CD8-positive, alpha-beta memory T cell (primary cell): ENCODE results near the gene ATCAY. TPM values are rescaled to one million over a fixed set of nuclear protein-coding genes. Genes with fewer than 3 reads are reported as not detected.
A peak's percentile ranks its signal among the peaks of the same experiment; 100 is the strongest.
"Not testable (repeated sequence)": the region's sequence is repeated elsewhere in the genome, so short reads cannot be mapped to it uniquely, and the experiment has no call there.

Experiments used
- CTCF ChIA-PET: fragments of 350-600 bp; sonication (Branson Sonifier 250); formaldehyde crosslinking; loops from one replicate; lab custom pipeline; 2021; ENCODE audit warnings: antibody characterized with exemption; lab: Charles Lee
- POLR2A ChIA-PET: fragments of 350-600 bp; sonication (Branson Sonifier 250); formaldehyde crosslinking; loops from one replicate; lab custom pipeline; 2021; ENCODE audit warnings: antibody characterized with exemption; lab: Charles Lee
- DNase-seq, 5 donors: peaks; one replicate each; pipeline versions ENCODE4 v3.0.0 to v3.0.0-alpha.2; 2020 to 2022; ENCODE audit warnings: mixed read lengths in 1 of 5
- H3K27ac ChIP-seq: one replicate; pipeline ENCODE4 v1.7.0; 2013; ENCODE audit warnings: low read depth, mild to moderate bottlenecking, low read length, moderate library complexity
- H3K27me3 ChIP-seq: 2 replicates; pipeline ENCODE4 v1.7.0; 2013; ENCODE audit warnings: low read length, mild to moderate bottlenecking; ENCODE audit not compliant: insufficient read depth, poor library complexity, severe bottlenecking
- H3K36me3 ChIP-seq: 2 replicates; pipeline ENCODE4 v1.7.0; 2013; ENCODE audit warnings: mild to moderate bottlenecking, low read length, moderate library complexity; ENCODE audit not compliant: insufficient read depth
- H3K4me1 ChIP-seq: 2 replicates; pipeline ENCODE4 v1.7.0; 2013; ENCODE audit warnings: mild to moderate bottlenecking, low read length, moderate library complexity; ENCODE audit not compliant: insufficient read depth
- H3K4me3 ChIP-seq: 2 replicates; pipeline ENCODE4 v1.7.0; 2013; ENCODE audit warnings: mild to moderate bottlenecking, low read length
- H3K9me3 ChIP-seq: 2 replicates; pipeline ENCODE4 v1.7.0; 2013; ENCODE audit warnings: mild to moderate bottlenecking, low read length
- H3K27ac Mint-ChIP-seq, 8 donors: one replicate each; pipeline ENCODE4 v1.8.0; 2020 to 2021; ENCODE audit warnings: mixed read lengths in 8 of 8, mild to moderate bottlenecking in 6 of 8, inconsistent platforms in 3 of 8, moderate library complexity in 3 of 8
- H3K27me3 Mint-ChIP-seq, 2 donors: one replicate each; pipeline ENCODE4 v1.8.0; 2020 to 2021; ENCODE audit warnings: mixed read lengths in 2 of 2, mild to moderate bottlenecking in 1 of 2, moderate library complexity in 1 of 2
- H3K36me3 Mint-ChIP-seq, 3 donors: one replicate each; pipeline ENCODE4 v1.8.0; 2020 to 2021; ENCODE audit warnings: mixed read lengths in 3 of 3, inconsistent platforms in 1 of 3, mild to moderate bottlenecking in 1 of 3
- H3K4me1 Mint-ChIP-seq, 3 donors: one replicate each; pipeline ENCODE4 v1.8.0; 2020 to 2021; ENCODE audit warnings: mixed read lengths in 3 of 3, inconsistent platforms in 1 of 3, mild to moderate bottlenecking in 1 of 3
- H3K4me3 Mint-ChIP-seq, 7 donors: one replicate each; pipeline ENCODE4 v1.8.0; 2020 to 2021; ENCODE audit warnings: mixed read lengths in 7 of 7, mild to moderate bottlenecking in 6 of 7, moderate library complexity in 4 of 7, inconsistent platforms in 2 of 7
- H3K9me3 Mint-ChIP-seq, 5 donors: one replicate each; pipeline ENCODE4 v1.8.0; 2020 to 2022; ENCODE audit warnings: mixed read lengths in 5 of 5, mild to moderate bottlenecking in 3 of 5, moderate library complexity in 2 of 5, inconsistent platforms in 1 of 5
- polyA plus RNA-seq: library from polyadenylated mRNA; unstranded; fragments of 300-500 nt; fragmentation: Illumina TruSeq; gene quantifications from one replicate; pipeline ENCODE4 v1.2.3, GENCODE V29; 2021
- total RNA-seq, 2 experiments: library from RNA; stranded (reverse); gene quantifications; one replicate each; pipeline ENCODE4 v1.2.3, GENCODE V29; 2021

ATCAY gene
- total and polyA plus RNA-seq, 3 experiments from 2014 or later: not detected

DNA sequence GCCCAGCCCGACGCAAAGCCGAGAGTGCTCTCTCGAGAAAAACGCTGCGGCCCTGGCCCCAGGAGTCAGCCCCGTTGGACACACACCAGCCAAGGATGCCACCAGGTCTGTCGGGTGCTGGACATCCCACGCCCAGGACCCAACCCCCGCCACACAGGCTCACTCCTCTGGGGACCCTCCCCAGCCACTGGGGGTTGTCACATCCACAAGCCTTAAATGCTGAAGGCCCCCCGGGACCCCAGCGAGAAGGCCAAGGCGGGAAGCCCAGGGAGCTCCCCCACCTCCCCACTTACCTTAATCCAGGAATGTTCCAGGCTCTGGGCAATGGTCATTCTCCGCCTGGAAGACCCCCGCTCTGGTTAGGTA, 79.3 kb downstream of the ATCAY start:
- no peaks in the 10 kb centered on the region for H3K4me1 Mint-ChIP-seq
- Histone ChIP-seq H3K27me3 (no peaks in the 10 kb centered on the region), H3K9me3 (no peaks in the 10 kb centered on the region), H3K27ac (no peak overlapping the region), H3K4me1 (no peaks in the 10 kb centered on the region), H3K4me3 (no peak overlapping the region), H3K36me3 (peaks cover 19% of the 10 kb centered on the region)
- H3K27me3 Mint-ChIP-seq: no peaks in the 10 kb centered on the region
- CTCF ChIA-PET: no interaction called here
- no peak overlapping the region for H3K4me3 Mint-ChIP-seq
- DNase-seq: no peak
- POLR2A ChIA-PET: no interaction called here
- H3K36me3 Mint-ChIP-seq: peaks cover 0 to 56% (median 2%) of the 10 kb centered on the region in 3 donors
- H3K27ac Mint-ChIP-seq: no peak overlapping the region
- no peaks in the 10 kb centered on the region for H3K9me3 Mint-ChIP-seq

DNA sequence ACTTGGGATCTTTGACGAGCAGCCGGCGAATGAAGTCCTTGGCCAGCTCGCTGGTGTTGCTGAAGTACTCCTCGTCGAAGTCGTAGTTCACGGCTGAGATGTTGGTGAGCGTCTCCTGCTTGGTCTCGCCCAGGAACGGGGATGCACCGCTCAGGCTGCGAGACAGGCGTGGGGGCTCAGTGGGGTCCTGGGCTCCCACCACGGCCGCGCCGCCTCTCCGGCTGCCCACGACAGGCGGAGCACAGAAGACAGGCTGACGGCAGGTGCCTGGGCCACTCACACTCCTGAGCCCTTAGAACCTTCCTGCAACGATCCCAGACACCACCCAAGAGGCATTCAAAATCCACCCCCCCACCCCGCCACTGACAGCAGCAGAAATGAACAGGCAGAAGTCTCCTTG, 80.5 kb downstream of the ATCAY start:
- Histone ChIP-seq H3K27ac (no peak overlapping the region), H3K36me3 (peaks cover 19% of the 10 kb centered on the region), H3K4me3 (no peak overlapping the region), H3K4me1 (no peaks in the 10 kb centered on the region), H3K9me3 (no peaks in the 10 kb centered on the region), H3K27me3 (no peaks in the 10 kb centered on the region)
- Mint-ChIP-seq H3K36me3 (peaks cover 0 to 65% (median 2%) of the 10 kb centered on the region in 3 donors), H3K27ac (no peak overlapping the region), H3K27me3 (no peaks in the 10 kb centered on the region), H3K4me1 (peaks cover 0 to 3% (median 0%) of the 10 kb centered on the region in 3 donors), H3K9me3 (no peaks in the 10 kb centered on the region), H3K4me3 (no peak overlapping the region)
- POLR2A ChIA-PET: no interaction called here
- CTCF ChIA-PET: no interaction called here
- no peak for DNase-seq

DNA sequence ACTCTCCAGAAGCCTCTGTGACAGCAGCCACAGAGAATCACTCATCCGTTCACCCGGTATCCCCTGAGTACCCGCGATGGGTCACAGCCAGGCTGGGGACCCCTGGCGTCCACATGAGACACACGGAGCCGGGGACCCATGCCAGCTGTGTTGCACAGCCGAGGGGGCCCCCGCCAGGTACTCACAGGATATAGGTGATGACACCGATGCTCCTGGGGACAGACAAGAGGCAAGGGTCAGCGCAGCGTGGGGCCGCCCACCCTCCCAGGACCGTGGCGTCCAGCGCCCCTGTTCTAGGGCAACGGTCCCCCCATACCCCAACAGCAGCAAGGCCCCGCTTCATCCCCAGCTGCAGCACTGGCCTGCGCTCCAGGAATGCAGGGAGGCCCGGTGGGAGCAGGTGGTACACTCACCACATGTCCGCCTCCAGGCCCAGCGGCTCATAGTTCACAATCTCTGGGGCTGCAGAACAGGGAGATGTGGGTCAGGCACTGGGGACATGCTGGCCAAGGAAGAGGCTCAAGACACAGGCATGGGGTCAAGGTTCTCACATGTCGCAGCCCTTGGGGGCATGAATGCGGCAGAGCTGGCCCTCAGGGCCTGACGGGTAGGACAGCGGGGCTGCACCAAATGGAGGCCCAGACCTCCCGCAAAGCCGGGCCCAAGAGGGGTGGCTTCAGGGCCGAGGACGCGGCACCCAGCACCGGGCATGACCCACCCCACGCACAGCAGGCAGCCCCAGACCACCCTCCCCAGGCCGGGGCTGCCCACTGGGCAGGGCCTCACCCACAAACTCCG, 83.2 kb downstream of the ATCAY start:
- Histone ChIP-seq H3K27me3 (no peaks in the 10 kb centered on the region), H3K4me1 (no peaks in the 10 kb centered on the region), H3K9me3 (no peaks in the 10 kb centered on the region), H3K27ac (no peak overlapping the region), H3K36me3 (peaks cover 23% of the 10 kb centered on the region), H3K4me3 (no peak overlapping the region)
- H3K36me3 Mint-ChIP-seq: peaks cover 0 to 71% (median 2%) of the 10 kb centered on the region in 3 donors
- CTCF ChIA-PET: no interaction called here
- POLR2A ChIA-PET: no interaction called here
- H3K4me3 Mint-ChIP-seq: no peak overlapping the region
- H3K27ac Mint-ChIP-seq: no peak overlapping the region
- no peaks in the 10 kb centered on the region for H3K9me3 Mint-ChIP-seq
- no peak for DNase-seq
- H3K27me3 Mint-ChIP-seq: no peaks in the 10 kb centered on the region
- peaks cover 5 to 16% (median 13%) of the 10 kb centered on the region in 3 donors for H3K4me1 Mint-ChIP-seq

DNA sequence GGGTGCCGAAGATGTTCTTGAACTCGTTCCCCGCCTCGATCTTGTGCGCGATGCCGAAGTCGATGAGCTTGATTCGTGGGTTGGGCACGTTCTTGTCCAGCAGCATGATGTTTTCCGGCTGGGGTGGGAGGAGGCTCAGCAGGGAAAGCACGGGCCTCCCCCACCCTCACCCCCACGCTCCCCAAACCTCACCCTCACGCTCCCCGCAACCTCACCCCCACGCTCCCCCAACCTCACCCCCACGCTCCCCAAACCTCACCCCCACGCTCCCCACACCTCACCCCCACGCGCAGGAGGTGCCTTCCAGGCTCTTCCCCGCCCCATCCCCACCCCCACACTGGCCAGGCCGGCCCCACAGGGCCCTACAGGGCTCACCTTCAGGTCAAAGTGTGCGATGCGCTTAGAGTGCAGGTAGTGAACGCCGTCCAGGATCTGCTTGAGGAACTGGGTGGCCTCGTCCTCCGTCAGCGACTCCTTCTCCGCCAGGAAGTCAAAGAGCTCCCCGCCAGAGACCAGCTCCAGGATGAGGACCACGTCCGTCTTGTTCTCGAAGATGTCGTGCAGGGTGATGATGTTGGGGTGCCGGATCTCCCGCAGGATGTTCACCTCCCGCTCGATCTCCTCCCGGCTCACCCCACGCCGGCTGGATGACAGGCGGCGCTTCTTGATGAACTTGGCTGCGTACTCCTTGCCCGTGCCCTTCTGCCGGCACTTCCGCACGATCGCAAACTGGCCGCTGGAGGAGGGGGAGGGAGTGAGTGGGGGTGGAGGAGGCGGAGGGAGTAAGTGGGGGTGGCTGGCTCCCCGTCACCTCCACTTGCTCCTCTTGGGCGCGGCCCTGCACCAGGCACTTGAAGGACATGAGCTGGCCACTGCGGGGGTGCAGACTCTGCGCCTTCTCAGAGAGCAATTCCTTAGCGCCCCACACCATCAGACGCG, 84.0 kb downstream of the ATCAY start:
- Histone ChIP-seq H3K4me3 (no peak overlapping the region), H3K9me3 (no peaks in the 10 kb centered on the region), H3K4me1 (peaks cover 4% of the 10 kb centered on the region), H3K27ac (no peak overlapping the region), H3K27me3 (no peaks in the 10 kb centered on the region), H3K36me3 (peaks cover 24% of the 10 kb centered on the region)
- ChIA-PET POLR2A (no interaction called here), CTCF (no interaction called here)
- Mint-ChIP-seq H3K4me3 (peak overlapping the region in 1 of 7 donors; percentile 56), H3K9me3 (no peaks in the 10 kb centered on the region), H3K36me3 (peaks cover 0 to 75% (median 2%) of the 10 kb centered on the region in 3 donors), H3K27me3 (no peaks in the 10 kb centered on the region), H3K27ac (no peak overlapping the region), H3K4me1 (peaks cover 9 to 24% (median 22%) of the 10 kb centered on the region in 3 donors)
- DNase-seq: no peak

DNA sequence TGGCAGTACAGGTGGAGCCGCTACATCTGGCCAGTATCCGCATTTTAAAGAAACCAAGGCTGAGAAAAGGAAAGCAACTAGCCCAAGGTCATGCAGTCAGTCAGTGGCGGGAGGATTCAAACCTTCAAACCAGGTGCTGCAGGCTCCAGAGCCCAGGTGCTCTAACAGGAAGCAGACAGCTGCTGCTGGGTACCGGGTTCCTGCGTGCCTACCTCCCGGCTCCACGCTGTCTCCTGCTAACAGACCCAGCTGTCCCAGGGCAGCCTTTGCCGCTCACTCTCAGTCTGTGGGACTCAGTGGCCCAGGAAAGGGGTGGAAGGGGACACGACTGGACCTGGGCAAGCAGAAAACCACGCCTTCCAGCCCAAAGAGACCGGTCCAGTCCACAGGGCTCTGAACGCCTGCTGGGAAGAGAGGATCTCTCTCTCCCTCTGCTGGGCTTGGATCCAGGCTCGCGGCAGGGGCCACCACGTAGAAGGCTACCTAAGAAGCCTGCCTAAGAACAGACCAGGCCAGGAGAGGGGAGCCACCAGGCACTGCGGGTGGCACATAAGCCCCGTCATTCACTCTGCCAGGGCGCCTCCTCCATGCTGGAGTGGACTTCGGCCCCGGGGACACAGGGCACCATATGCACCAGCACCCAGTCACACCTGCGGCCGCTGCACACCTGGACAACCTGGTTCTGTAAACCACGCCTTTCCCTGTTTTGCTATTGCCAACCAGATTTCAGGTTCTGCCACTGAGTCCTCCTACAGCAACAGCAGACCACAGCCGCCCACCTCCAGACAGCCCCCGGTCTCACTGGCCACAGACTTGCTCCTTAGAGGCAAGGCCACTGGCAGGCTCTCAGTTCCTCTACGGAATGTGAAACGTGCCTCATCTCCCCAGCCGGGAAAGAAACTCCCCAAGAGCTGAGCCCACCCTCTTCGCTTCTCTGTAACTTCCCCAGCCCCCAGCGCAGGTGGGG, 85.8 kb downstream of the ATCAY start:
- Histone ChIP-seq H3K4me1 (peaks cover 16% of the 10 kb centered on the region), H3K9me3 (no peaks in the 10 kb centered on the region), H3K4me3 (no peak overlapping the region), H3K27me3 (no peaks in the 10 kb centered on the region), H3K36me3 (peaks cover 15% of the 10 kb centered on the region), H3K27ac (no peak overlapping the region)
- ChIA-PET POLR2A (no interaction called here), CTCF (no interaction called here)
- no peak for DNase-seq
- no peaks in the 10 kb centered on the region for H3K9me3 Mint-ChIP-seq
- H3K36me3 Mint-ChIP-seq: peaks cover 0 to 70% (median 2%) of the 10 kb centered on the region in 3 donors
- H3K27ac Mint-ChIP-seq: peak overlapping the region in 4 of 8 donors; percentile 26 to 72 (median 68)
- H3K4me3 Mint-ChIP-seq: peak overlapping the region in 1 of 7 donors; percentile 50
- H3K27me3 Mint-ChIP-seq: no peaks in the 10 kb centered on the region
- peaks cover 20 to 39% (median 36%) of the 10 kb centered on the region in 3 donors for H3K4me1 Mint-ChIP-seq

DNA sequence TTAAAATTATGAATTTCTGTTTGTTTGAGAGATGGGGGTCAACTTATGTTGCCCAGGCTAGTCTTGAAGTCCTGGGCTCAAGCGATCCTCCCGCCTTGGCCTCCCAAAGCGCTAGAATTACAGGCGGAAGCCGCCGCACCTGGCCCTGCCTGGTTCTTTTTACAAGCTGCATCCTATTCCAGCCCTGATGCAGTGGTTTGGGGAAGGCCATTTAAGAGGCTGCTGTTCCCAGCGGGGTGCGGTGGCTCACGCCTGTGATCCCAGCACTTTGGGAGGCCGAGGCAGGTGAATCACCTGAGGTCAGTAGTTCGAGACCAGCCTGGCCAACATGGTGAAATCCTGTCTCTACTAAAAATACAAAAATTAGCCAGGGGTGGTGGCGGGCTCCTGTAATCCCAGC, 87.5 kb downstream of the ATCAY start:
- Mint-ChIP-seq H3K27ac (peak overlapping the region in 1 of 8 donors; percentile 79), H3K4me3 (peak overlapping the region in 1 of 7 donors; percentile 40), H3K36me3 (peaks cover 0 to 59% (median 2%) of the 10 kb centered on the region in 3 donors), H3K4me1 (peaks cover 21 to 42% (median 38%) of the 10 kb centered on the region in 3 donors)
- H3K9me3 ChIP-seq, H3K27me3 Mint-ChIP-seq, DNase-seq, H3K4me3 ChIP-seq, H3K9me3 Mint-ChIP-seq, H3K27ac ChIP-seq, CTCF ChIA-PET, POLR2A ChIA-PET, H3K27me3 ChIP-seq: not testable (repeated sequence)
- H3K4me1 ChIP-seq: peaks cover 18% of the 10 kb centered on the region
- peaks cover 12% of the 10 kb centered on the region for H3K36me3 ChIP-seq

DNA sequence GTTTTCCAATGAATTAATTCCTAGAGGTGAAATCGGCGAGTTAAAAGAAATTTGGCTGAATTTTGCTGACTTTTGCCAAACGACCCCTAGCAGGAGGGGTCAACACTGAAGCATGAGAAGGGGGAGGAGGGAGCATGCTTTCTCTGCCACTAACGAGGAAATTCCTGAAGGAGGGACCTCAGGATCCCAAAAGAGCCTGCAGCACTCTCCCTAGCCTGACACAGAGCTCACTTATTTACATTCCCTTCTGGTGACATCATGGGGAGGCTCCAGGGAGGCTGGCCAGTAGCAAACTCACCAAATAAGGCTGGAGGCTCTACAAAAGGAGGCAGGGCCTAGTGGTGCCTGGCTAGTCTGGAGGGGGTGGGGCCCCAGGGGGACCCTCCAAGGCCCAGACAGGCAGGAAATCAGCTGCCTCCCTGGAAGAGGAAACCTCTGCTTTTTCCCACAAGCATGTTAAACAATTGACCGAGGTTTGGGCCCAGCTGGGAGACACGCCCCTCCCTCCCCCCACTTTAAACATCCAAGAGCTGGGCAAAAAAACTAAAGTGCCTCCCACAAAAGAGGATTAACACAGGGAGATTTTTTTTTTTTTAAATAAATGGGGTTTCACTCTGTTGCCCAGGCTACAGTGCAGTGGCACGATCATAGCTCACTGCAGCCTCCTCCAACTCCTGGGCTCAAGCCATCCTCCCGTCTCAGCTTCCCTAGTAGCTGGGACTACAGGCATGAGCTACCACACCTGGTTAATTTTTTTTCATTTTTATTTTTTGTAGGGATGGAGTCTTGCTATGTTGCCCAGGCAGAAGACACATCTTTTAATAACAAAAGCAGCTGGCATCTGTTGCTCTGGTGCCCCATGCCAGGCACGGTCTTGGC, 88.3 kb downstream of the ATCAY start:
- Histone ChIP-seq H3K27me3 (no peaks in the 10 kb centered on the region), H3K4me1 (peaks cover 18% of the 10 kb centered on the region), H3K4me3 (no peak overlapping the region), H3K36me3 (peaks cover 8% of the 10 kb centered on the region), H3K27ac (peak overlapping the region; percentile 84), H3K9me3 (no peaks in the 10 kb centered on the region)
- no peak for DNase-seq
- ChIA-PET POLR2A (no interaction called here), CTCF (interaction anchor here (1.1 kb wide), 1 partner anchor 19 kb away, joined by 9 read pairs; no protein-coding TSS in a partner anchor)
- Mint-ChIP-seq H3K36me3 (peaks cover 0 to 51% (median 2%) of the 10 kb centered on the region in 3 donors), H3K27ac (peak overlapping the region in 6 of 8 donors; percentile 27 to 90 (median 84)), H3K9me3 (no peaks in the 10 kb centered on the region), H3K27me3 (no peaks in the 10 kb centered on the region), H3K4me1 (peaks cover 21 to 42% (median 38%) of the 10 kb centered on the region in 3 donors), H3K4me3 (peak overlapping the region; percentile 20 to 95 (median 89))
